ENCODE results near the gene RNU1-1. TPM values are rescaled to one million over a fixed set of nuclear protein-coding genes. Genes with fewer than 3 reads are reported as not detected.
"Not testable (repeated sequence)": the region's sequence is repeated elsewhere in the genome, so short reads cannot be mapped to it uniquely, and the experiment has no call there.

The RNU1-1 gene
- total and polyA plus RNA-seq, 9 of the 15 experiments (the other 6 are each of a cell fraction or from before 2014, with no cell fraction given): under 0.01 to 32,823 (median 2,538) TPM; not detected in 4

DNA sequence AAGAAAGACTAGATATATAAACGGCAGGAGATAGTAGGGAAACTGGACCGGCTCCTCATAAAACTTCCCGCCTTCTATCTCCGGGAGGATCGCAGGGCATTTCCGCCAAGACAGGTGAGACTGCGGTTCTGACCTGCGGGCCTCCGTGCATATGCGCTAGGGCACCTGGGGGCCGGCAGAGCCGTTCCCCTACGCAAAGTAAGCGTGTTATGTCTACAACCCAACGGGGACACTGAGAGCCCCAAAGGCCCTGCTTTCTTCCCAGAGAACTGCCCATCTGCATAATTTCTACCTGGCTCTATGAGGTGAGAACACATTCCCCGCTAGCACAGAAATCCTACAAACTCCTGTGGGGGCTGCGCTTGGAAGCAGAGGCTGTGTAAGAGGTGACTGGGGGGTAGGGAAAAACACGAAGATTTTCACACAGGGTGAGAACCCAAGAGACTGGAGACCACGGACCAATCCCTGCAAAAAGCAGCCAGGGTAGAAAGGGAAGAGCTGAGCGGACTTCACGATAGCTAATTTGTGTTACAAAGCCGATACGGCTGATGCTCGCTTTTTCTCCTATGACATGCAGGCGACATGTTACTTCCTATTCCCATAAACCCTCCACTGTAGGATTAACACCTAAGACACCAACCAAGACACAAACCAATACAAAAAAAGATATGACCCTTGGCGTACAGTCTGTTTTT is 526 bp downstream of the RNU1-1 start (continued):
- TF ChIP-seq EP400 (IDR thresholded peaks at IDR 0.05) (peak; percentile 45), SUPT5H (IDR thresholded peaks at IDR 0.05) (peak; percentile 100), TAF9B (IDR thresholded peaks at IDR 0.05; ENCODE audit: partially characterized antibody) (peak; percentile 85), ZNF589 (CRISPR knock-in tag; IDR thresholded peaks at IDR 0.05; ENCODE audit: low read depth) (peak; percentile 64; the same call in 1 of the 2 replicates), ZNF12 (CRISPR knock-in tag; IDR thresholded peaks at IDR 0.05) (peak; percentile 34; the same call in 1 of the 2 replicates), ZBED1 (IDR thresholded peaks at IDR 0.05) (peak; percentile 98), ZFP30 (CRISPR knock-in tag; IDR thresholded peaks at IDR 0.05; ENCODE audit: borderline replicate concordance) (peak; percentile 96; the same call in 1 of the 2 replicates), ZNF253 (CRISPR knock-in tag; conservative IDR thresholded peaks at IDR 0.05) (peak; percentile 94), PHF8 (IDR thresholded peaks at IDR 0.05; ENCODE audit: borderline replicate concordance, low read length) (peak; percentile 28; the same call in 1 of the 2 replicates), PHF21A (IDR thresholded peaks at IDR 0.05; ENCODE audit: borderline replicate concordance, low read depth) (peak; percentile 80; the same call in 1 of the 2 replicates)
- TF ChIP-seq, protein P1, sequence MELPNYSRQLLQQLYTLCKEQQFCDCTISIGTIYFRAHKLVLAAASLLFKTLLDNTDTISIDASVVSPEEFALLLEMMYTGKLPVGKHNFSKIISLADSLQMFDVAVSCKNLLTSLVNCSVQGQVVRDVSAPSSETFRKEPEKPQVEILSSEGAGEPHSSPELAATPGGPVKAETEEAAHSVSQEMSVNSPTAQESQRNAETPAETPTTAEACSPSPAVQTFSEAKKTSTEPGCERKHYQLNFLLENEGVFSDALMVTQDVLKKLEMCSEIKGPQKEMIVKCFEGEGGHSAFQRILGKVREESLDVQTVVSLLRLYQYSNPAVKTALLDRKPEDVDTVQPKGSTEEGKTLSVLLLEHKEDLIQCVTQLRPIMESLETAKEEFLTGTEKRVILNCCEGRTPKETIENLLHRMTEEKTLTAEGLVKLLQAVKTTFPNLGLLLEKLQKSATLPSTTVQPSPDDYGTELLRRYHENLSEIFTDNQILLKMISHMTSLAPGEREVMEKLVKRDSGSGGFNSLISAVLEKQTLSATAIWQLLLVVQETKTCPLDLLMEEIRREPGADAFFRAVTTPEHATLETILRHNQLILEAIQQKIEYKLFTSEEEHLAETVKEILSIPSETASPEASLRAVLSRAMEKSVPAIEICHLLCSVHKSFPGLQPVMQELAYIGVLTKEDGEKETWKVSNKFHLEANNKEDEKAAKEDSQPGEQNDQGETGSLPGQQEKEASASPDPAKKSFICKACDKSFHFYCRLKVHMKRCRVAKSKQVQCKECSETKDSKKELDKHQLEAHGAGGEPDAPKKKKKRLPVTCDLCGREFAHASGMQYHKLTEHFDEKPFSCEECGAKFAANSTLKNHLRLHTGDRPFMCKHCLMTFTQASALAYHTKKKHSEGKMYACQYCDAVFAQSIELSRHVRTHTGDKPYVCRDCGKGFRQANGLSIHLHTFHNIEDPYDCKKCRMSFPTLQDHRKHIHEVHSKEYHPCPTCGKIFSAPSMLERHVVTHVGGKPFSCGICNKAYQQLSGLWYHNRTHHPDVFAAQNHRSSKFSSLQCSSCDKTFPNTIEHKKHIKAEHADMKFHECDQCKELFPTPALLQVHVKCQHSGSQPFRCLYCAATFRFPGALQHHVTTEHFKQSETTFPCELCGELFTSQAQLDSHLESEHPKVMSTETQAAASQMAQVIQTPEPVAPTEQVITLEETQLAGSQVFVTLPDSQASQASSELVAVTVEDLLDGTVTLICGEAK (IDR thresholded peaks at IDR 0.05): not testable (repeated sequence)
- TF ChIP-seq, protein P1 (CRISPR knock-in tag; IDR thresholded peaks at IDR 0.05): 0 out of 2 replicates have a peak, but pooled peaks have one; percentile 38
- TF ChIP-seq, protein P2, sequence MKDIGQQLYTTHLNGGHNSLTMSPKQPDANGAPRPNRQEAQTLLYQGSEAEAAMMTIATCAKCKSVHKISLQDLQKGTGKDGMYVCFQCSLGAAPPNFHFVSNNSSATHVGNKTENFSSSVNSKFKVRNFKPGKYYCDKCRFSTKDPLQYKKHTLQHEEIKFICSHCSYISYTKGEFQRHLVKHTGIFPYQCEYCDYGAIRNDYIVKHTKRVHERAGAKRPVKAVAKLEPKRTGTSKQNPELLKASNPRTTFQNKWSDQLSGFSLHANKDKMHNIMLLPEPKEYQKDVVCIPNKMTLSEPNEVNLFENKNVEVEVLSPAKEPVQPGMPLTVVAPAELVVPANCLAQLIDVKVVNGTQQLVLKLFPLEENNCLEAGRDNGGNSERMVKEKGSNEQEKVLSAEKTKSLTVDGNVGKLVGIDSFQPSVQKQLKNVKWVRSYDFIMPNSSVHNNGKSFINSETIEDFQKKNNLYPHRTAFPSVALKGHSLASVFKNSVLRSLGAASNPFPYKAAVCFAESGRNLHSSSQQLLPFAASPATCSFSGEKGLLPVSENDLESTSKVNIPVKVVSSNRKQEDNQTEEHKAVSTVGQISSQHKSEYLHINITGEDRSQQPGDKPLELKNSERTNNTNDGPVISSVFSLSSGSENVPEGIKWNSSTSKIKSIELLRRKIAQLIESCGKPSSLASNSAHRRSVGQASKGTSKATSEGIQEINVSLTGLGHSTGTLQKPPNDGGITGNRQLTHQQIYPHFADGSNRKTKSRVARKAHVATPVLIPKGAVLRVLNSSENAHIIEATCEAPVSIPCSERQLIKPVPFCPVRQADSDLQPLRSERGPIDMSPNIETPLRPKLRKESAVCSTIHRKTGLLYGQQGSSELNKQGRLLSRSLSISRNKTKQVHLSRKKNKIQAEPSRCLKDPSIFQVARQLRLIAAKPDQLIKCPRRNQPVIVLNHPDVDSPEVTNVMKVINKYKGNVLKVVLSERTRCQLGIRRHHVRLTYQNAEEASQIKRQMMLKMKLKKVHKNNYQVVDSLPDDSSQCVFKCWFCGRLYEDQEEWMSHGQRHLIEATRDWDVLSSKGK (CRISPR knock-in tag; IDR thresholded peaks at IDR 0.05): peak; percentile 94
